ENCODE results near the gene EBF4. TPM values are rescaled to one million over a fixed set of nuclear protein-coding genes. Genes with fewer than 3 reads are reported as not detected.
A peak's percentile ranks its signal among the peaks of the same experiment; 100 is the strongest.

The EBF4 gene
- total and polyA plus RNA-seq, 2 of the 8 experiments (the other 6 are each of a cell fraction or from before 2014, with no cell fraction given) = 1.2 to 2.9 TPM

DNA sequence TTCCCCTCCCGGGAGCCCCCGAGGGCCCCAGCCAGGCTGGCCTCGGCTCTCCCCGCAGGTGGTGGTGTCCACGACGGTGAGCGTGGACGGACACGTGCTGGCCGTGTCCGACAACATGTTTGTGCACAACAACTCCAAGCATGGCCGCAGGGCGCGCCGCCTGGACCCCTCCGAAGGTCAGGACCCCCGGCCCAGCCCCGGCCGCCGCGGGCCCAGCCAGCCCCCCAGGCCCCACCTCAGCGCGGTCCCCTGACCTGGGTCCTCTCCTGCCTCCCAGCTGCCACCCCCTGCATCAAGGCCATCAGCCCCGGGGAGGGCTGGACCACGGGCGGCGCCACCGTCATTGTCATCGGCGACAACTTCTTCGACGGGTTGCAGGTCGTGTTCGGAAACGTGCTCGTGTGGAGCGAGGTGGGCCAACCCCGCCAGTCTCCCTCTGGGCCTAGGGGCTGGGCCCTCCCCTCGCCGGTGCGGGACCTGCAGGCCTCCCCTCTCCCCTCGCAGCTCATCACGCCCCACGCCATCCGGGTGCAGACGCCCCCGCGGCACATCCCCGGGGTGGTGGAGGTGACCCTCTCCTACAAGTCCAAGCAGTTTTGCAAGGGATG, 56.9 kb downstream of the EBF4 start:
- POLR2A ChIA-PET (ENCODE audit: partially characterized antibody) = interaction anchor here (1.0 to 1.8 kb wide), 4 partner anchors 43 to 61 kb away, joined by 3 to 6 read pairs (median 4); no protein-coding TSS in a partner anchor
- Histone ChIP-seq H3K23ac (ENCODE audit: insufficient read length) (no peak overlapping the region), H4K8ac (ENCODE audit: extremely low read depth, insufficient read depth, low read length) (peak overlapping the region; percentile 65), H2BK120ac (replicated peaks; ENCODE audit: low read depth, low read length) (no peak overlapping the region), H2BK12ac (ENCODE audit: low read depth, low read length) (peak overlapping the region; percentile 99; the same call in 1 of the 2 replicates), H3K56ac (replicated peaks; ENCODE audit: insufficient read length, low read depth, low read length) (no peak overlapping the region), H3K79me1 (ENCODE audit: low read depth, low read length) (no peaks in the 10 kb centered on the region), H2BK5ac (ENCODE audit: low read depth, low read length) (no peak overlapping the region), H2AK5ac (ENCODE audit: low read depth, low read length) (no peak overlapping the region), H3K4me2 (ENCODE audit: insufficient read depth in 1 of 2, low read depth in 2 of 2, low read length in 2 of 2) (peak overlapping the region; percentile 78 to 96), H3K14ac (ENCODE audit: insufficient read length) (no peak overlapping the region), H3K4ac (replicated peaks; ENCODE audit: insufficient read length, low read depth, low read length) (no peak overlapping the region), H3K18ac (ENCODE audit: extremely low read depth, low read length) (peak overlapping the region; percentile 38), H3K9me3 (ENCODE audit: insufficient read depth in 2 of 2, low read depth in 1 of 2, low read length in 1 of 2) (no peaks in the 10 kb centered on the region), H3K4me3 (ENCODE audit: extremely low read depth in 1 of 4, insufficient read depth in 2 of 4, low read depth in 3 of 4, low read length in 4 of 4) (peak overlapping the region; percentile 16 to 62 (median 29); a peak in 7 of 8 replicates), H2AFZ (ENCODE audit: low read length) (no peak overlapping the region), H4K20me1 (replicated peaks in 1 of 2; ENCODE audit: control insufficient read depth in 1 of 2, insufficient read depth in 2 of 2, low read length in 2 of 2) (peaks cover 2% of the 10 kb centered on the region in 2 experiments), H4K91ac (replicated peaks; ENCODE audit: insufficient read length, low read length) (no peak overlapping the region), H3K27ac (ENCODE audit: low read depth, low read length) (no peak overlapping the region), H2BK15ac (ENCODE audit: low read length) (no peak overlapping the region), H2BK20ac (ENCODE audit: low read length) (no peak overlapping the region; the same call in 1 of the 2 replicates), H3K79me2 (ENCODE audit: control insufficient read depth in 1 of 2, insufficient read depth in 2 of 2, low read length in 2 of 2) (no peaks in the 10 kb centered on the region), H3K27me3 (replicated peaks in 1 of 4; ENCODE audit: control insufficient read depth in 3 of 4, extremely low read depth in 1 of 4, insufficient read depth in 3 of 4, low read length in 3 of 4) (peaks cover 39 to 81% (median 67%) of the 10 kb centered on the region in 4 experiments), H3K23me2 (ENCODE audit: low read depth, low read length) (peaks cover 20% of the 10 kb centered on the region; the same call in 1 of the 2 replicates), H3K4me1 (replicated peaks in 1 of 4; ENCODE audit: control insufficient read depth in 3 of 4, insufficient read depth in 4 of 4, low read length in 3 of 4) (peaks cover 2 to 38% (median 25%) of the 10 kb centered on the region in 4 experiments), H3K9ac (replicated peaks in 1 of 4; ENCODE audit: extremely low read depth in 1 of 4, low read depth in 3 of 4, low read length in 3 of 4) (no peak overlapping the region; a peak in 2 of 7 replicates), H4K5ac (ENCODE audit: insufficient read length, low read depth, low read length) (no peak overlapping the region), H3K36me3 (ENCODE audit: control insufficient read depth in 2 of 4, insufficient read depth in 4 of 4, low read length in 3 of 4) (peaks cover 0 to 3% (median 0%) of the 10 kb centered on the region in 4 experiments; a peak in 1 of 8 replicates)
- FAIRE-seq (no peak), DNase-seq (ENCODE audit: low read depth in 1 of 2, low spot score in 2 of 2) (peak in 1 of 2 experiments; percentile 57)
- WGBS, 2 experiments (ENCODE audit: extremely low coverage in 1 of 2, insufficient coverage in 1 of 2, insufficient read length in 1 of 2, insufficient replicate concordance in 2 of 2, low coverage in 1 of 2, low lambda C conversion rate in 2 of 2, missing lambda C conversion rate in 1 of 2) = 10% methylated on average over 31 of the region's 49 CpGs; no CpG with 5 or more reads in 1 of the 2 experiments
- CTCF ChIA-PET (ENCODE audit: partially characterized antibody) = interaction anchor here (0.9 to 9.0 kb wide), 6 partner anchors 10 to 102 kb away, joined by 3 to 151 read pairs (median 3); partner anchors contain the start of gene EBF4
- TF ChIP-seq SIN3A (conservative IDR thresholded peaks at IDR 0.05 in 1 of 2, IDR thresholded peaks at IDR 0.05 in 1 of 2; ENCODE audit: low read depth in 1 of 2, low read length in 2 of 2) = no peak
- TF ChIP-seq CHD2 (IDR thresholded peaks at IDR 0.05; ENCODE audit: low read length) = no peak
- TF ChIP-seq CBX5 (IDR thresholded peaks at IDR 0.05; ENCODE audit: low read depth, low read length) = no peak
- TF ChIP-seq MAFK (IDR thresholded peaks at IDR 0.05; ENCODE audit: low read depth, low read length) = no peak
- no peak for TF ChIP-seq KDM5A (IDR thresholded peaks at IDR 0.05; ENCODE audit: low read length)
- TF ChIP-seq, protein P1, sequence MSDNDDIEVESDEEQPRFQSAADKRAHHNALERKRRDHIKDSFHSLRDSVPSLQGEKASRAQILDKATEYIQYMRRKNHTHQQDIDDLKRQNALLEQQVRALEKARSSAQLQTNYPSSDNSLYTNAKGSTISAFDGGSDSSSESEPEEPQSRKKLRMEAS (IDR thresholded peaks at IDR 0.05) = peak; percentile 34
- no peak for TF ChIP-seq CREB1 (IDR thresholded peaks at IDR 0.05)
- TF ChIP-seq ASH2L (IDR thresholded peaks at IDR 0.05; ENCODE audit: low read length) = no peak
- no peak for TF ChIP-seq CEBPB (IDR thresholded peaks at IDR 0.05; ENCODE audit: low read depth, low read length)
- TF ChIP-seq ATF3 (IDR thresholded peaks at IDR 0.05; ENCODE audit: insufficient read depth, low read depth, low read length) = no peak
- no peak for TF ChIP-seq TAF7 (optimal IDR thresholded peaks at IDR 0.05; ENCODE audit: borderline replicate concordance, low read depth, low read length)

Measured in H1 (cell line).